SK-N-SH (cell line): Measurements from ENCODE around the gene PLAC9. TPM values are rescaled to one million over a fixed set of nuclear protein-coding genes. Genes with fewer than 3 reads are reported as not detected.

Experiments
- CTCF ChIA-PET: fragments of 300-600, 350-600 bp; formaldehyde crosslinking; extraction: SDS; loops from one replicate; lab custom pipeline; 2021; lab: Yijun Ruan, JAX
- POLR2A ChIA-PET: fragments of 350-600 bp; sonication (Branson Sonifier 250); formaldehyde crosslinking; extraction: SDS; loops from one replicate; lab custom pipeline; 2020; ENCODE audit warnings: antibody characterized with exemption, inconsistent platforms; lab: Yijun Ruan, JAX
- DNase-seq: peaks from one replicate; pipeline ENCODE4 v3.0.0; 2012
- H2AFZ ChIP-seq: fragments of 200-600 bp; sonication (generic); 2 replicates; pipeline ENCODE4 v1.8.1; 2016; ENCODE audit warnings: antibody characterized with exemption, mild to moderate bottlenecking, low read depth
- H3F3A ChIP-seq: fragments of 200-600 bp; sonication (generic); replicated peaks from 2 replicates; pipeline ENCODE3; 2016; ENCODE audit warnings: antibody characterized with exemption, mild to moderate bottlenecking; ENCODE audit not compliant: insufficient read depth
- H3K27ac ChIP-seq, 2 experiments: fragments of 200-500 bp in 1 of 2; fragments of 200-600 bp in 1 of 2; sonication (Bioruptor generic) in 1 of 2; sonication (generic), shearing (Covaris generic) in 1 of 2; 2 replicates each; pipeline versions ENCODE4 v1.5.1 to v1.6.1; 2014 to 2016; ENCODE audit warnings: low read depth in 2 of 2, inconsistent platforms in 1 of 2, low read length in 1 of 2, mild to moderate bottlenecking in 1 of 2, mixed read lengths in 1 of 2
- H3K27me3 ChIP-seq: fragments of 200-600 bp; sonication (generic), shearing (Covaris generic); 2 replicates; pipeline ENCODE4 v1.6.1; 2016; ENCODE audit warnings: mixed run types; ENCODE audit not compliant: insufficient read depth
- H3K36me3 ChIP-seq, 2 experiments: fragments of 200-500 bp in 1 of 2; fragments of 200-600 bp in 1 of 2; sonication (Bioruptor generic) in 1 of 2; sonication (generic) in 1 of 2; replicated peaks in 1 of 2; 2 replicates each; pipeline versions ENCODE3 to v1.5.1; 2014 to 2016; ENCODE audit warnings: low read length in 1 of 2, mild to moderate bottlenecking in 1 of 2; ENCODE audit not compliant: insufficient read depth in 2 of 2, control insufficient read depth in 1 of 2
- H3K4me1 ChIP-seq, 2 experiments: fragments of 200-500 bp in 1 of 2; fragments of 200-600 bp in 1 of 2; sonication (Bioruptor generic) in 1 of 2; sonication (generic), shearing (Covaris generic) in 1 of 2; 2 replicates each; pipeline versions ENCODE4 v1.5.1 to v1.6.1; 2014 to 2016; ENCODE audit warnings: low read depth in 1 of 2, low read length in 1 of 2, mixed run types in 1 of 2; ENCODE audit not compliant: insufficient read depth in 2 of 2, control insufficient read depth in 1 of 2
- H3K4me2 ChIP-seq: fragments of 200-600 bp; sonication (generic), shearing (Covaris generic); 2 replicates; pipeline ENCODE4 v1.6.1; 2017; ENCODE audit warnings: mixed run types
- H3K4me3 ChIP-seq, 2 experiments: fragments of 200-500 bp in 1 of 2; fragments of 200-600 bp in 1 of 2; sonication (Bioruptor generic) in 1 of 2; sonication (generic), shearing (Covaris generic) in 1 of 2; 2 replicates each; pipeline versions ENCODE4 v1.5.1 to v1.8.1; 2014 to 2016; ENCODE audit warnings: low read depth in 2 of 2, inconsistent platforms in 1 of 2, low read length in 1 of 2, mild to moderate bottlenecking in 1 of 2, mixed read lengths in 1 of 2, moderate library complexity in 1 of 2
- H3K79me2 ChIP-seq: fragments of 200-600 bp; sonication (generic); 2 replicates; pipeline ENCODE4 v1.8.1; 2017; ENCODE audit warnings: mild to moderate bottlenecking; ENCODE audit not compliant: insufficient read depth
- H3K9ac ChIP-seq: fragments of 200-600 bp; sonication (generic); 2 replicates; pipeline ENCODE4 v1.6.1; 2017; ENCODE audit warnings: mixed run types
- H3K9me2 ChIP-seq: fragments of 200-600 bp; sonication (generic); 2 replicates; pipeline ENCODE4 v1.6.1; 2017; ENCODE audit warnings: mixed run types
- H3K9me3 ChIP-seq: fragments of 200-600 bp; sonication (generic); 2 replicates; pipeline ENCODE4 v1.6.1; 2017; ENCODE audit warnings: mixed run types, mild to moderate bottlenecking, moderate library complexity
- H4K20me1 ChIP-seq: fragments of 200-600 bp; sonication (generic); 2 replicates; pipeline ENCODE4 v1.6.1; 2017; ENCODE audit warnings: mild to moderate bottlenecking, mixed run types; ENCODE audit not compliant: insufficient read depth
- CTCF ChIP-seq: fragments of 200-600 bp; sonication (generic); IDR thresholded peaks from 2 replicates; pipeline ENCODE4 v1.6.1; 2017; ENCODE audit warnings: antibody characterized with exemption, mild to moderate bottlenecking, moderate library complexity
- ELF1 ChIP-seq: IDR thresholded peaks from 2 replicates; pipeline ENCODE4 v1.4.0; 2012
- EZH2phosphoT487 ChIP-seq: fragments of 200-600 bp; sonication (generic); IDR thresholded peaks from 2 replicates; pipeline ENCODE4 v1.6.1; 2017; ENCODE audit warnings: low read depth, mixed run types, mild to moderate bottlenecking, antibody characterized with exemption, moderate library complexity, borderline replicate concordance
- FOXJ3 ChIP-seq: sonication (generic); formaldehyde crosslinking; IDR thresholded peaks from 2 replicates; pipeline ENCODE4 v1.5.1; 2020; ENCODE audit warnings: mild to moderate bottlenecking, missing genetic modification reagents
- FOXM1 ChIP-seq: IDR thresholded peaks from 2 replicates; pipeline ENCODE4 v1.4.0; 2012; ENCODE audit warnings: low read depth, mild to moderate bottlenecking
- GABPA ChIP-seq: IDR thresholded peaks from 2 replicates; pipeline ENCODE4 v1.4.0; 2012; ENCODE audit warnings: low read depth, mild to moderate bottlenecking
- JUND ChIP-seq: IDR thresholded peaks from 2 replicates; pipeline ENCODE4 v1.4.0; 2012
- MEF2A ChIP-seq: IDR thresholded peaks from 2 replicates; pipeline ENCODE4 v1.4.0; 2012; ENCODE audit warnings: low read depth, borderline replicate concordance
- NFIC ChIP-seq: IDR thresholded peaks from 2 replicates; pipeline ENCODE4 v1.4.0; 2012; ENCODE audit warnings: borderline replicate concordance
- NRF1 ChIP-seq: IDR thresholded peaks from 2 replicates; pipeline ENCODE4 v1.6.1; 2012; ENCODE audit warnings: low read depth, mild to moderate bottlenecking, low read length
- RAD21 ChIP-seq: IDR thresholded peaks from 2 replicates; pipeline ENCODE4 v1.6.1; 2012; ENCODE audit warnings: mild to moderate bottlenecking, low read length
- RFX5 ChIP-seq: IDR thresholded peaks from 2 replicates; pipeline ENCODE4 v1.6.1; 2012; ENCODE audit warnings: mild to moderate bottlenecking, improper control_type of control experiment, low read length
- TAF1 ChIP-seq: IDR thresholded peaks from 2 replicates; pipeline ENCODE4 v1.6.1; 2012; ENCODE audit warnings: low read depth, mild to moderate bottlenecking, low read length, moderate library complexity, borderline replicate concordance
- ZBTB33 ChIP-seq: IDR thresholded peaks from 2 replicates; pipeline ENCODE4 v1.4.0; 2012; ENCODE audit warnings: low read depth, borderline replicate concordance
- WGBS: methylation state at CpG from one replicate; pipeline ENCODE4 v1.1.6; 2017; ENCODE audit warnings: low lambda C conversion rate; 5-methylcytosine and 5-hydroxymethylcytosine counted together
- polyA plus RNA-seq, 3 experiments: library from polyadenylated mRNA; depleted of rRNA; stranded (reverse); fragments of >200 nt; gene quantifications; 2 replicates each; pipeline ENCODE4 v1.2.3, GENCODE V29; 2012
- TF ChIP-seq, protein P1 (sequence below): IDR thresholded peaks from 2 replicates; pipeline ENCODE4 v1.4.0; 2012; ENCODE audit warnings: low read depth, borderline replicate concordance
- TF ChIP-seq, protein P2 (sequence below): IDR thresholded peaks from 2 replicates; pipeline ENCODE4 v1.4.0; 2012; ENCODE audit warnings: low read depth

PLAC9 gene
- polyA plus RNA-seq, 1 of the 3 experiments (the other 2 are of a cell fraction): 0.21 TPM

DNA sequence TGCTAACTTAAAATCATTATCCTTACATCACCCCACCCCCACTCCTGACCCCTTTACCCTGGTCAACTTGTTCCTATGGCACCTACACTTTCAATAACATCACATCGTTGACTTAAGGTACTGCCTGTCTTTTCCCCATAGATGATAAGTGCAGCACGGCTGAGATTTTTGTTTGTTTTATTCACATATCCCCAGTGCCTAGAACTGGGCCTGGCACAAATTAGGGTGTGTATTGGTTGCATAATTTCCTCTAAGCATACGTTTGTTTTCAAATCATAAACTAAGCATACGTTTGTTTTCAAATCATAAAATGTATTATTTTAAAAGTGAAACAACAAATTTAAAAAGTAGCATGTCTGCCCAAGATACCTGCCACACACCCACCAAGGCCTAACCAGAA is 37.5 kb downstream of the PLAC9 start:
- peaks cover 0 to 15% of the 10 kb centered on the region in 2 experiments; a peak in 2 of 4 replicates for H3K4me1 ChIP-seq
- no peak overlapping the region for H3K27ac ChIP-seq
- no peaks in the 10 kb centered on the region for H3K79me2 ChIP-seq
- no peak overlapping the region for H3K9ac ChIP-seq
- no peak for DNase-seq
- no peak for TF ChIP-seq ZBTB33
- no peak for TF ChIP-seq FOXJ3
- TF ChIP-seq NFIC: no peak
- no peak for TF ChIP-seq EZH2phosphoT487
- TF ChIP-seq GABPA: no peak
- TF ChIP-seq, protein P1, sequence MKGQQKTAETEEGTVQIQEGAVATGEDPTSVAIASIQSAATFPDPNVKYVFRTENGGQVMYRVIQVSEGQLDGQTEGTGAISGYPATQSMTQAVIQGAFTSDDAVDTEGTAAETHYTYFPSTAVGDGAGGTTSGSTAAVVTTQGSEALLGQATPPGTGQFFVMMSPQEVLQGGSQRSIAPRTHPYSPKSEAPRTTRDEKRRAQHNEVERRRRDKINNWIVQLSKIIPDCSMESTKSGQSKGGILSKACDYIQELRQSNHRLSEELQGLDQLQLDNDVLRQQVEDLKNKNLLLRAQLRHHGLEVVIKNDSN: no peak
- TF ChIP-seq MEF2A: no peak
- no peak for TF ChIP-seq FOXM1
- no peak for TF ChIP-seq TAF1
- no peak for TF ChIP-seq JUND
- no peak for TF ChIP-seq NRF1
- no peak for TF ChIP-seq RFX5
- TF ChIP-seq RAD21: no peak
- no peak for TF ChIP-seq CTCF
- 89% methylated on average over 4 of the region's 4 CpGs for WGBS
- H2AFZ ChIP-seq: no peak overlapping the region
- H3K27me3 ChIP-seq: no peaks in the 10 kb centered on the region
- H3K9me3 ChIP-seq: no peaks in the 10 kb centered on the region
- H3K4me2 ChIP-seq: no peak overlapping the region
- H4K20me1 ChIP-seq: 0 out of 2 replicates have a peak, but pooled peaks cover 13% of the 10 kb centered on the region
- H3K36me3 ChIP-seq: peaks cover 0 to 9% of the 10 kb centered on the region in 2 experiments
- H3K9me2 ChIP-seq: no peaks in the 10 kb centered on the region
- ChIA-PET CTCF (no interaction called here), POLR2A (no interaction called here)
- no peaks in the 10 kb centered on the region for H3F3A ChIP-seq
- no peak overlapping the region for H3K4me3 ChIP-seq

- TF ChIP-seq, protein P2, sequence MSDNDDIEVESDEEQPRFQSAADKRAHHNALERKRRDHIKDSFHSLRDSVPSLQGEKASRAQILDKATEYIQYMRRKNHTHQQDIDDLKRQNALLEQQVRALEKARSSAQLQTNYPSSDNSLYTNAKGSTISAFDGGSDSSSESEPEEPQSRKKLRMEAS: no peak
- TF ChIP-seq ELF1: no peak
- no CpG with 5 or more reads among the region's 10 CpGs for WGBS
- Histone ChIP-seq H2AFZ (no peak overlapping the region), H3K4me2 (no peak overlapping the region), H3K4me3 (no peak overlapping the region), H3K36me3 (peaks cover 0 to 9% of the 10 kb centered on the region in 2 experiments), H3K9me2 (no peaks in the 10 kb centered on the region), H3K27ac (no peak overlapping the region), H3K9me3 (no peaks in the 10 kb centered on the region), H3K9ac (no peak overlapping the region), H3K4me1 (peaks cover 0 to 8% of the 10 kb centered on the region in 2 experiments; a peak in 2 of 4 replicates), H3K27me3 (no peaks in the 10 kb centered on the region), H4K20me1 (0 out of 2 replicates have a peak, but pooled peaks cover 13% of the 10 kb centered on the region), H3F3A (no peaks in the 10 kb centered on the region), H3K79me2 (no peaks in the 10 kb centered on the region)
- ChIA-PET POLR2A (no interaction called here), CTCF (interaction anchor here (1.3 kb wide), 1 partner anchor 25 kb away, joined by 4 read pairs; no protein-coding TSS in a partner anchor)
- no peak for DNase-seq
These were observed 38.1 kb downstream of the PLAC9 start for GRCh38 chr10:80170641-80171040.
